Testis (tissue), 3 donors: ENCODE results near the gene MYO18A. TPM values are rescaled to one million over a fixed set of nuclear protein-coding genes. Genes with fewer than 3 reads are reported as not detected.

Experiments
- DNase-seq: peaks from one replicate; pipeline ENCODE4 v3.0.0-alpha.2; 2019
- H3K27ac ChIP-seq, 2 donors: fragments of 200-600 bp; sonication (generic); one replicate each; pipeline ENCODE4 v1.5.1; 2019
- H3K27me3 ChIP-seq: fragments of 200-600 bp; sonication (generic); one replicate; pipeline ENCODE4 v1.5.1; 2019
- H3K36me3 ChIP-seq: fragments of 200-600 bp; sonication (generic); one replicate; pipeline ENCODE4 v1.5.1; 2017; ENCODE audit warnings: low read depth; ENCODE audit errors: missing control alignments
- H3K4me1 ChIP-seq: fragments of 200-600 bp; sonication (generic); one replicate; pipeline ENCODE4 v1.5.1; 2019
- H3K4me3 ChIP-seq, 2 donors: fragments of 200-600 bp; sonication (generic); one replicate each; pipeline ENCODE4 v1.5.1; 2017 to 2019
- H3K9me3 ChIP-seq: fragments of 200-600 bp; sonication (generic); one replicate; pipeline ENCODE4 v1.5.1; 2017
- CTCF ChIP-seq, 3 experiments: fragments of 450-650 bp in 2 of 3; fragments of 200-600 bp in 1 of 3; sonication (generic) in 1 of 3; IDR thresholded peaks; one replicate each; pipeline ENCODE4 v1.5.1; 2016 to 2019; ENCODE audit warnings: antibody characterized with exemption in 3 of 3, mild to moderate bottlenecking in 2 of 3, moderate library complexity in 1 of 3
- POLR2A ChIP-seq: fragments of 450-650 bp; IDR thresholded peaks from one replicate; pipeline ENCODE4 v1.6.1; 2017; ENCODE audit warnings: antibody characterized with exemption, mild to moderate bottlenecking, moderate library complexity
- WGBS, 2 donors: methylation state at CpG; one replicate each; pipeline ENCODE4 v1.1.5; 2018; 5-methylcytosine and 5-hydroxymethylcytosine counted together
- intact Hi-C: fragments of 100-400 bp; cut with DNase I; formaldehyde crosslinking; loops from one replicate; pipeline ENCODE4 v1.15.1; 2023; ENCODE audit warnings: low total_unique reads
- polyA plus RNA-seq: library from polyadenylated mRNA; stranded (reverse); fragments of 350-450 nt; fragmentation: Illumina TruSeq; extraction: RNeasy Lipid Tissue Mini Kit (QIAGEN cat#74804); gene quantifications from one replicate; pipeline ENCODE4 v1.2.3, GENCODE V29; 2014; ENCODE audit warnings: low read depth, low replicate concordance; ENCODE audit not compliant: insufficient read depth
- total RNA-seq, 2 donors: library from RNA; depleted of rRNA; stranded (reverse); fragments of >200 nt; gene quantifications; one replicate each; pipeline ENCODE4 v1.2.3, GENCODE V29; 2016

The MYO18A gene
- total and polyA plus RNA-seq, 3 donors from 2014 or later: 89.1 to 154 (median 91.1) TPM

- no peaks in the 10 kb centered on the region for H3K36me3 ChIP-seq
- no peak for DNase-seq
- H3K4me1 ChIP-seq: peaks cover 5% of the 10 kb centered on the region
- no peaks in the 10 kb centered on the region for H3K27me3 ChIP-seq
- TF ChIP-seq POLR2A (no peak), CTCF (IDR thresholded peaks at IDR 0.05) (no peak)
- 84 to 86% methylated on average over 6 of the region's 6 CpGs for WGBS, 2 donors
- no peak overlapping the region for H3K27ac ChIP-seq
- H3K4me3 ChIP-seq: no peak overlapping the region
- intact Hi-C loops: no loop called here
- no peaks in the 10 kb centered on the region for H3K9me3 ChIP-seq
Observed at GRCh38 chr17:29216181-29216580, 36.0 kb upstream of the MYO18A start.

GRCh38 chr17:29215717-29216116 is 35.5 kb upstream of the MYO18A start:
- Histone ChIP-seq H3K4me3 (no peak overlapping the region), H3K4me1 (peaks cover 5% of the 10 kb centered on the region), H3K36me3 (no peaks in the 10 kb centered on the region), H3K27ac (no peak overlapping the region), H3K9me3 (no peaks in the 10 kb centered on the region), H3K27me3 (no peaks in the 10 kb centered on the region)
- intact Hi-C loops: no loop called here
- WGBS, 2 donors: 86 to 88% methylated on average over 4 of the region's 4 CpGs
- no peak for DNase-seq
- TF ChIP-seq POLR2A: no peak
- no peak for TF ChIP-seq CTCF (IDR thresholded peaks at IDR 0.05)

GRCh38 chr17:29215174-29215573 is 35.0 kb upstream of the MYO18A start:
- Histone ChIP-seq H3K4me1 (peaks cover 5% of the 10 kb centered on the region), H3K36me3 (no peaks in the 10 kb centered on the region), H3K9me3 (no peaks in the 10 kb centered on the region), H3K27me3 (no peaks in the 10 kb centered on the region), H3K27ac (no peak overlapping the region), H3K4me3 (no peak overlapping the region)
- DNase-seq: no peak
- intact Hi-C loops: no loop called here
- whole genome bisulfite sequencing, 2 donors: 91 to 92% methylated on average over 10 of the region's 10 CpGs
- no peak for TF ChIP-seq CTCF (IDR thresholded peaks at IDR 0.05)
- no peak for TF ChIP-seq POLR2A

GRCh38 chr17:29214215-29215146 is 34.3 kb upstream of the MYO18A start:
- H3K27me3 ChIP-seq: no peaks in the 10 kb centered on the region
- H3K4me3 ChIP-seq: no peak overlapping the region
- no peak overlapping the region for H3K27ac ChIP-seq
- DNase-seq: no peak
- no peaks in the 10 kb centered on the region for H3K36me3 ChIP-seq
- TF ChIP-seq CTCF (IDR thresholded peaks at IDR 0.05) (no peak), POLR2A (no peak)
- intact Hi-C loops: no loop called here
- WGBS, 2 donors: 80 to 94% methylated on average over 8 of the region's 8 CpGs
- H3K9me3 ChIP-seq: no peaks in the 10 kb centered on the region
- H3K4me1 ChIP-seq: peaks cover 3% of the 10 kb centered on the region

GRCh38 chr17:29212681-29213121 is 32.5 kb upstream of the MYO18A start:
- Histone ChIP-seq H3K9me3 (no peaks in the 10 kb centered on the region), H3K36me3 (no peaks in the 10 kb centered on the region), H3K27ac (no peak overlapping the region), H3K4me3 (no peak overlapping the region), H3K4me1 (no peaks in the 10 kb centered on the region), H3K27me3 (no peaks in the 10 kb centered on the region)
- no peak for TF ChIP-seq CTCF (IDR thresholded peaks at IDR 0.05)
- TF ChIP-seq POLR2A: no peak
- WGBS, 2 donors: 61 to 85% methylated on average over 5 of the region's 5 CpGs
- intact Hi-C loops: no loop called here
- DNase-seq: peak; percentile 32
